ENCODE measurements around the gene HDAC4. TPM values are rescaled to one million over a fixed set of nuclear protein-coding genes. Genes with fewer than 3 reads are reported as not detected.

The HDAC4 gene
- total RNA-seq, 1 experiment from 2014 or later, result 44.4 TPM

DNA sequence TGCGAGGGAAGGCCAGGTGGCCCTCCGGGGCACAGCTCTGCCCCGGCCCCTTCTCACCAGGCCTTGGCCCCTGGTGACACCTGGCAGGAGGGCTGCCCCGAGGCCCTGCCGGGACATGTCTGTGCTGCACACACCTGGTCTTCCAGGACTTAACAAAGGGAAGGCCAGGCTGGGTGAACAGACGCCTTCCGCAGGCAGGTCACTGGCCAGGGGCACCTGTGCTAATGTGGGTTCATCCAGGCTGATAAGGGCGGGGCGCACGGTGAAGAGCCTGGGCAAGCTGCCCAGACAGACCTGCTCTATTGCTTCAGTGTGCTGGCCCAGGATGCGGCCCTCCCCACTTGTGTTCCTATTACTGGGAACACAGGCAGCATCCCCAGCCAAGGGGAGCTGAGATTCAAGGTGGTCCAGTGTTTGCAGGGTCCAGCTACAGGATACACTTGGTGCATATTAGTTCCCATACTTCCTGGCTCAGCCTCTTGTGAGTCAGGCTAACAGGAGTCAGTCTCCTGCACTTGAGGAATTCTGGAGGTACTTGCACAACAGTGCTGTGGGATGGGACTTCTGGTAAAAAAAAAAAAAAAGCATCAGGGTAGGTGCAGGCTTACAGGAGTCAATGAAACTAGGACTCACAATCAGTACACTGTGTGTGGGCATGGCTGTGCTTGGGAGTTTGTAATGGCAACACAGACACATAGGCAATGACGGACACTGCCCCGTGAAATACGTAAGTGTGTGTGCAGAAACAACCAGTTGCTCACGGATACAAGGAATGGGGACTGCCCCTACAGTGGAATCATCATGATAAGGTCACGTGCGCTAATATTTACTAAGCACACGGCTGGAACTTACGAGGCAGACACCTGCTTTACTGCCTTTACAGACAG lies 291.5 kb downstream of the HDAC4 start:
- Mint-ChIP-seq H3K4me1 (0 out of 2 replicates have a peak, but pooled peaks cover 2% of the 10 kb centered on the region), H3K27ac (no peak overlapping the region), H3K4me3 (no peak overlapping the region), H3K27me3 (ENCODE audit: low read depth) (no peaks in the 10 kb centered on the region), H3K36me3 (peaks cover 10% of the 10 kb centered on the region; the same call in 1 of the 2 replicates), H3K9me3 (no peaks in the 10 kb centered on the region)
- CTCF ChIA-PET, result no interaction called here
- ATAC-seq, result no peak
- POLR2A ChIA-PET, result no interaction called here
- no peak for DNase-seq (ENCODE audit: low spot score)
- TF ChIP-seq NFE2L1 (CRISPR knock-in tag; IDR thresholded peaks at IDR 0.05), result no peak
- TF ChIP-seq NFYB (CRISPR knock-in tag; conservative IDR thresholded peaks at IDR 0.05; ENCODE audit: low read depth), result no peak
- TF ChIP-seq, protein P1, sequence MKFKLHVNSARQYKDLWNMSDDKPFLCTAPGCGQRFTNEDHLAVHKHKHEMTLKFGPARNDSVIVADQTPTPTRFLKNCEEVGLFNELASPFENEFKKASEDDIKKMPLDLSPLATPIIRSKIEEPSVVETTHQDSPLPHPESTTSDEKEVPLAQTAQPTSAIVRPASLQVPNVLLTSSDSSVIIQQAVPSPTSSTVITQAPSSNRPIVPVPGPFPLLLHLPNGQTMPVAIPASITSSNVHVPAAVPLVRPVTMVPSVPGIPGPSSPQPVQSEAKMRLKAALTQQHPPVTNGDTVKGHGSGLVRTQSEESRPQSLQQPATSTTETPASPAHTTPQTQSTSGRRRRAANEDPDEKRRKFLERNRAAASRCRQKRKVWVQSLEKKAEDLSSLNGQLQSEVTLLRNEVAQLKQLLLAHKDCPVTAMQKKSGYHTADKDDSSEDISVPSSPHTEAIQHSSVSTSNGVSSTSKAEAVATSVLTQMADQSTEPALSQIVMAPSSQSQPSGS (CRISPR knock-in tag; IDR thresholded peaks at IDR 0.05; ENCODE audit: borderline replicate concordance, low read depth), result no peak
- no peak for TF ChIP-seq ZNF121 (CRISPR knock-in tag; IDR thresholded peaks at IDR 0.05)
- no peak for TF ChIP-seq ZBTB21 (CRISPR knock-in tag; IDR thresholded peaks at IDR 0.05; ENCODE audit: borderline replicate concordance)
- no peak for TF ChIP-seq NR2C2 (CRISPR knock-in tag; IDR thresholded peaks at IDR 0.05)
- no peak for TF ChIP-seq FOXJ3 (CRISPR knock-in tag; IDR thresholded peaks at IDR 0.05; ENCODE audit: borderline replicate concordance)
- TF ChIP-seq, protein P2, sequence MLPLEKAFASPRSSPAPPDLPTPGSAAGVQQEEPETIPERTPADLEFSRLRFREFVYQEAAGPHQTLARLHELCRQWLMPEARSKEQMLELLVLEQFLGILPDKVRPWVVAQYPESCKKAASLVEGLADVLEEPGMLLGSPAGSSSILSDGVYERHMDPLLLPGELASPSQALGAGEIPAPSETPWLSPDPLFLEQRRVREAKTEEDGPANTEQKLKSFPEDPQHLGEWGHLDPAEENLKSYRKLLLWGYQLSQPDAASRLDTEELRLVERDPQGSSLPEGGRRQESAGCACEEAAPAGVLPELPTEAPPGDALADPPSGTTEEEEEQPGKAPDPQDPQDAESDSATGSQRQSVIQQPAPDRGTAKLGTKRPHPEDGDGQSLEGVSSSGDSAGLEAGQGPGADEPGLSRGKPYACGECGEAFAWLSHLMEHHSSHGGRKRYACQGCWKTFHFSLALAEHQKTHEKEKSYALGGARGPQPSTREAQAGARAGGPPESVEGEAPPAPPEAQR (CRISPR knock-in tag; IDR thresholded peaks at IDR 0.05), result no peak
- no peak for TF ChIP-seq NR3C1 (CRISPR knock-in tag; conservative IDR thresholded peaks at IDR 0.05; ENCODE audit: low read depth)
- no peak for TF ChIP-seq ETV6 (CRISPR knock-in tag; IDR thresholded peaks at IDR 0.05)
- TF ChIP-seq STAT6 (CRISPR knock-in tag; conservative IDR thresholded peaks at IDR 0.05; ENCODE audit: low read depth), result no peak
- TF ChIP-seq HMGA2 (CRISPR knock-in tag; IDR thresholded peaks at IDR 0.05), result no peak
- TF ChIP-seq IRF2 (CRISPR knock-in tag; IDR thresholded peaks at IDR 0.05; ENCODE audit: borderline replicate concordance, low read depth), result no peak
- TF ChIP-seq TCF7 (CRISPR knock-in tag; IDR thresholded peaks at IDR 0.05; ENCODE audit: low read depth), result no peak

DNA sequence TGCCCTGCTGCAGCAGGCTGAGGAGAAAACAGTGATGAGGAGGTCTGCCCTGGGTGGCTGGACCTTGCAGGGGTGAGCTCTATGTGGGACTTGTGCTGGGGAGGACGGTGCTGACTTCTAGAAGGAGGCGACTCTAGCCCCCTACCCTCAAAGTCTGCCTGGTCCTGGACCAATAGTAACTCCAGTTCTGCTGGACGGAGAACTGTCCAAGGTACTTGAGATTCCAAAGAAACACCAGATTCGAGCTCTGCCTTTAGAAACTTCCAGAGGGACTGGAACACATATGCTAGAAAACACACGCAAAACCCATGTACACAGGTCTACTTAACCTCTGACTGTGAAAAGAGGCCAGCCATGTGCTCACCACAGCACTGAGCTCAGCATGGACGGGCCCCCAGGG lies 292.4 kb downstream of the HDAC4 start:
- ATAC-seq, result no peak
- H3K36me3 Mint-ChIP-seq, result peaks cover 10% of the 10 kb centered on the region; the same call in 1 of the 2 replicates
- H3K4me3 Mint-ChIP-seq, result no peak overlapping the region
- no peak for DNase-seq (ENCODE audit: low spot score)
- no peaks in the 10 kb centered on the region for H3K9me3 Mint-ChIP-seq
- no peak overlapping the region for H3K27ac Mint-ChIP-seq
- H3K4me1 Mint-ChIP-seq, result no peaks in the 10 kb centered on the region
- ChIA-PET POLR2A (no interaction called here), CTCF (no interaction called here)
- TF ChIP-seq ETV6 (CRISPR knock-in tag; IDR thresholded peaks at IDR 0.05) (no peak), GTF2I (CRISPR knock-in tag; conservative IDR thresholded peaks at IDR 0.05) (no peak), SMAD4 (CRISPR knock-in tag; IDR thresholded peaks at IDR 0.05) (no peak), NFYB (CRISPR knock-in tag; conservative IDR thresholded peaks at IDR 0.05; ENCODE audit: low read depth) (no peak), ZNF423 (CRISPR knock-in tag; IDR thresholded peaks at IDR 0.05) (no peak), CTCF (IDR thresholded peaks at IDR 0.05) (no peak)
- H3K27me3 Mint-ChIP-seq (ENCODE audit: low read depth), result no peaks in the 10 kb centered on the region

Data from WTC11 (cell line).